HepG2 (cell line): ENCODE data around the gene ST6GALNAC6. TPM values are rescaled to one million over a fixed set of nuclear protein-coding genes. Genes with fewer than 3 reads are reported as not detected.

Experiments
- EP300 ChIP-seq, 3 experiments: sonication (generic) in 1 of 3; formaldehyde crosslinking in 1 of 3; IDR thresholded peaks; 2 replicates each; pipeline versions ENCODE4 v1.5.1 to v1.6.1; 2011 to 2020; ENCODE audit warnings: low read depth in 2 of 3, low read length in 2 of 3, borderline replicate concordance in 1 of 3, improper control_type of control experiment in 1 of 3, mild to moderate bottlenecking in 1 of 3, missing genetic modification reagents in 1 of 3, moderate library complexity in 1 of 3
- GTF2F1 ChIP-seq: fragments of 150-350 bp; IDR thresholded peaks from 2 replicates; pipeline ENCODE4 v1.6.1; 2014; ENCODE audit warnings: low read length
- SRSF9 ChIP-seq: fragments of 200-400 bp; formaldehyde crosslinking; IDR thresholded peaks from 2 replicates; pipeline ENCODE4 v1.6.1; 2018; ENCODE audit warnings: borderline replicate concordance, mild to moderate bottlenecking, low read depth, low read length; ENCODE audit not compliant: insufficient read depth, poor library complexity, severe bottlenecking
- ZFY ChIP-seq: sonication (generic); formaldehyde crosslinking; IDR thresholded peaks from 2 replicates; pipeline ENCODE4 v1.4.0; 2020; ENCODE audit warnings: missing genetic modification reagents
- ZFYVE20 ChIP-seq: sonication (generic); formaldehyde crosslinking; IDR thresholded peaks from 2 replicates; pipeline ENCODE4 v1.8.0; 2023; ENCODE audit warnings: low read depth, mild to moderate bottlenecking, moderate library complexity, missing genetic modification reagents, borderline replicate concordance
- ZNF337 ChIP-seq: sonication (generic); formaldehyde crosslinking; IDR thresholded peaks from 2 replicates; pipeline ENCODE4 v1.5.1; 2020; ENCODE audit warnings: missing genetic modification reagents, low read depth, mild to moderate bottlenecking, borderline replicate concordance
- ZNF33B ChIP-seq: sonication (generic); formaldehyde crosslinking; IDR thresholded peaks from 2 replicates; pipeline ENCODE4 v1.5.1; 2020; ENCODE audit warnings: mild to moderate bottlenecking, missing genetic modification reagents
- ZNF354B ChIP-seq: sonication (generic); formaldehyde crosslinking; IDR thresholded peaks from 2 replicates; pipeline ENCODE4 v1.8.0; 2022; ENCODE audit warnings: mild to moderate bottlenecking, missing genetic modification reagents
- ZNF367 ChIP-seq: sonication (generic); formaldehyde crosslinking; IDR thresholded peaks from 2 replicates; pipeline ENCODE4 v1.4.0; 2020; ENCODE audit warnings: missing genetic modification reagents, borderline replicate concordance
- ZNF549 ChIP-seq: sonication (generic); formaldehyde crosslinking; IDR thresholded peaks from 2 replicates; pipeline ENCODE4 v1.5.0; 2020; ENCODE audit warnings: missing genetic modification reagents
- polyA plus RNA-seq, 8 experiments: library from polyadenylated mRNA; depleted of rRNA in 3 of 8; stranded (reverse) in 7 of 8; unstranded in 1 of 8; fragments of >200 nt; fragmentation: Illumina TruSeq in 4 of 8; extraction: Trizol in 4 of 8; gene quantifications; 2 replicates each; pipeline versions ENCODE4 v1.2.1 to v1.2.3, GENCODE V29; 2011 to 2016; ENCODE audit warnings: low read depth in 4 of 8, missing spikeins in 1 of 8, mixed read lengths in 1 of 8; ENCODE audit not compliant: insufficient read depth in 1 of 8
- total RNA-seq, 5 experiments: library from RNA; depleted of rRNA; stranded (reverse); fragments of >200 nt; fragmentation: Illumina TruSeq; extraction: Trizol; gene quantifications; 2 replicates each; pipeline ENCODE4 v1.2.3, GENCODE V29; 2016; ENCODE audit warnings: low read depth in 1 of 5
- TF ChIP-seq, protein P1 (sequence below): sonication (generic); formaldehyde crosslinking; IDR thresholded peaks from 2 replicates; pipeline ENCODE4 v1.5.1; 2020; ENCODE audit warnings: missing genetic modification reagents, mild to moderate bottlenecking, borderline replicate concordance
- TF ChIP-seq, protein P2 (sequence below): IDR thresholded peaks from 2 replicates; pipeline ENCODE4 v1.6.1; 2018; ENCODE audit warnings: missing genetic modification reagents
- TF ChIP-seq, protein P3 (sequence below): sonication (generic); formaldehyde crosslinking; IDR thresholded peaks from 2 replicates; pipeline ENCODE4 v1.5.0; 2020; ENCODE audit warnings: missing genetic modification reagents, mild to moderate bottlenecking, borderline replicate concordance
- TF ChIP-seq, protein P4 (sequence below): conservative IDR thresholded peaks from 2 replicates; pipeline ENCODE4 v1.6.1; 2018; ENCODE audit warnings: missing genetic modification reagents
- TF ChIP-seq, protein P5 (sequence below): sonication (generic); formaldehyde crosslinking; IDR thresholded peaks from 2 replicates; pipeline ENCODE4 v1.5.0; 2020; ENCODE audit warnings: mild to moderate bottlenecking, missing genetic modification reagents
- TF ChIP-seq, protein P6 (sequence below): sonication (generic); formaldehyde crosslinking; IDR thresholded peaks from 2 replicates; pipeline ENCODE4 v1.4.0; 2020; ENCODE audit warnings: missing genetic modification reagents
- TF ChIP-seq, protein P7 (sequence below): sonication (generic); formaldehyde crosslinking; IDR thresholded peaks from 2 replicates; pipeline ENCODE4 v1.9.0; 2022; ENCODE audit warnings: missing genetic modification reagents, mild to moderate bottlenecking, borderline replicate concordance

ST6GALNAC6 gene
- total and polyA plus RNA-seq, 2 of the 13 experiments (the other 11 are each of a cell fraction or from before 2014, with no cell fraction given), result 18.5 to 65.4 TPM

DNA sequence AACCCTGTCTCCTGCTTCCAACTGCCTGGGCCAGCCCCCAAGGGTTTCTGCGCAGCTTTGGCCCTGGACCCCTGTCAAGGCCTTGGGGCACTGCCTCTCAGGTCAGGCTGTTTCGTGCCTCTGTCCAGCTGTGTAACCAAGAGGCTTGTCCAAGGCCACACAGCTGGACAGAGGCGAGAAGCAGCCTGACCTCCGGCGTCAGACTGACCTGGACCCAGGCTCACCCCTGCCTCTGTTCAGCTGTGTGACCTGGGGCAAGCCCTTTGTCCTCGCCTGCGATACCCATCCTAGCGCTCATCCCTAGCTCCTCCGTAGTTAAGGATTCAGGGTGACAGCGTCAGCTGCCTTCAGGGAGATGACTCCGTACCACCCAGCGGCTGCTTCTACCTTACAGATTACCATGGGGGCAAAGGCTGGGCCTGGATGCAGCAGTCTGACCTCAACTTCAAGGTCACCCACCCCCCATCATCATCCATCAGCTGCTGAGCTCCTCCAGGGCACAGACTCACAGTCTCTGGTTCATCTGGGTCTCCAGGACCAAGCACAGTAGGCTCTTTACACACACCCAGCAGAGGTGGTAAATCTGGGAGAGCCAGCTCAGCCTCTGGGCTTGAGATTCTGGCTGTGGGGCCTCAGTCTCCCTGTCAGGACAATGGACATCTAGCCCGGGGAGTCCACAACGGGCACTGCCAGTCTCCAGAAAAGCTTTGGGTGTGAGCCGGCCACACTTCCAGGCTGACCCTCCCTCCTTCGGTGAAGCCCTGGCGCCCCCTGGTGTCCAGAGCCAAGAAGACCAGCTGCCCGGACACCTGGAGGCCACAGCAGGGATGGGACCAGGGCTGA lies 29.9 kb downstream of the ST6GALNAC6 start (continued):
- TF ChIP-seq, protein P1, sequence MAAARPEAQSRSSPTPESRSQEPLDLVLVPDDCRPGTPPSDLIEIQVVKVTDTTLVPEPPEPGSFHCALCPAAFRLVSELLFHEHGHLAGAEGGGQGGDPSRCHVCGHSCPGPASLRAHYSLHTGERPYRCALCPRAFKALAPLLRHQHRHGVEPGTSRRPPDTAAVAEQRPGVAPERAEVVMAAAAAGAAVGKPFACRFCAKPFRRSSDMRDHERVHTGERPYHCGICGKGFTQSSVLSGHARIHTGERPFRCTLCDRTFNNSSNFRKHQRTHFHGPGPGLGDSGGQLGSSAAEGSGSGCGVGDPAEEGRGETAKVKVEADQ (CRISPR knock-in tag), result no peak
- TF ChIP-seq ZNF354B (CRISPR knock-in tag) (no peak), ZNF337 (CRISPR knock-in tag) (no peak), ZNF367 (CRISPR knock-in tag) (no peak), ZNF33B (no peak), EP300 (IDR thresholded peaks at IDR 0.05; ENCODE audit: low read depth in 2 of 2, low read length in 2 of 2) (no peak), EP300 (CRISPR knock-in tag; IDR thresholded peaks at IDR 0.05; ENCODE audit: borderline replicate concordance) (no peak), ZFY (CRISPR knock-in tag) (peak; percentile 41; the same call in 1 of the 2 replicates), ZFYVE20 (CRISPR knock-in tag) (no peak), GTF2F1 (no peak), ZNF549 (CRISPR knock-in tag) (no peak), SRSF9 (no peak)
- TF ChIP-seq, protein P2, sequence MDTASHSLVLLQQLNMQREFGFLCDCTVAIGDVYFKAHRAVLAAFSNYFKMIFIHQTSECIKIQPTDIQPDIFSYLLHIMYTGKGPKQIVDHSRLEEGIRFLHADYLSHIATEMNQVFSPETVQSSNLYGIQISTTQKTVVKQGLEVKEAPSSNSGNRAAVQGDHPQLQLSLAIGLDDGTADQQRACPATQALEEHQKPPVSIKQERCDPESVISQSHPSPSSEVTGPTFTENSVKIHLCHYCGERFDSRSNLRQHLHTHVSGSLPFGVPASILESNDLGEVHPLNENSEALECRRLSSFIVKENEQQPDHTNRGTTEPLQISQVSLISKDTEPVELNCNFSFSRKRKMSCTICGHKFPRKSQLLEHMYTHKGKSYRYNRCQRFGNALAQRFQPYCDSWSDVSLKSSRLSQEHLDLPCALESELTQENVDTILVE (CRISPR knock-in tag), result 0 out of 2 replicates have a peak, but pooled peaks have one; percentile 48
- TF ChIP-seq, protein P3, sequence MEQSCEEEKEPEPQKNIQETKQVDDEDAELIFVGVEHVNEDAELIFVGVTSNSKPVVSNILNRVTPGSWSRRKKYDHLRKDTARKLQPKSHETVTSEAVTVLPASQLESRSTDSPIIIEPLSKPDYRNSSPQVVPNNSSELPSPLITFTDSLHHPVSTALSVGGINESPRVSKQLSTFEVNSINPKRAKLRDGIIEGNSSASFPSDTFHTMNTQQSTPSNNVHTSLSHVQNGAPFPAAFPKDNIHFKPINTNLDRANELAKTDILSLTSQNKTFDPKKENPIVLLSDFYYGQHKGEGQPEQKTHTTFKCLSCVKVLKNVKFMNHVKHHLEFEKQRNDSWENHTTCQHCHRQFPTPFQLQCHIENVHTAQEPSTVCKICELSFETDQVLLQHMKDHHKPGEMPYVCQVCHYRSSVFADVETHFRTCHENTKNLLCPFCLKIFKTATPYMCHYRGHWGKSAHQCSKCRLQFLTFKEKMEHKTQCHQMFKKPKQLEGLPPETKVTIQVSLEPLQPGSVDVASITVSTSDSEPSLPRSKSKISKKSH (CRISPR knock-in tag), result no peak
- TF ChIP-seq, protein P4, sequence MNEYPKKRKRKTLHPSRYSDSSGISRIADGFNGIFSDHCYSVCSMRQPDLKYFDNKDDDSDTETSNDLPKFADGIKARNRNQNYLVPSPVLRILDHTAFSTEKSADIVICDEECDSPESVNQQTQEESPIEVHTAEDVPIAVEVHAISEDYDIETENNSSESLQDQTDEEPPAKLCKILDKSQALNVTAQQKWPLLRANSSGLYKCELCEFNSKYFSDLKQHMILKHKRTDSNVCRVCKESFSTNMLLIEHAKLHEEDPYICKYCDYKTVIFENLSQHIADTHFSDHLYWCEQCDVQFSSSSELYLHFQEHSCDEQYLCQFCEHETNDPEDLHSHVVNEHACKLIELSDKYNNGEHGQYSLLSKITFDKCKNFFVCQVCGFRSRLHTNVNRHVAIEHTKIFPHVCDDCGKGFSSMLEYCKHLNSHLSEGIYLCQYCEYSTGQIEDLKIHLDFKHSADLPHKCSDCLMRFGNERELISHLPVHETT, result no peak
- TF ChIP-seq, protein P5, sequence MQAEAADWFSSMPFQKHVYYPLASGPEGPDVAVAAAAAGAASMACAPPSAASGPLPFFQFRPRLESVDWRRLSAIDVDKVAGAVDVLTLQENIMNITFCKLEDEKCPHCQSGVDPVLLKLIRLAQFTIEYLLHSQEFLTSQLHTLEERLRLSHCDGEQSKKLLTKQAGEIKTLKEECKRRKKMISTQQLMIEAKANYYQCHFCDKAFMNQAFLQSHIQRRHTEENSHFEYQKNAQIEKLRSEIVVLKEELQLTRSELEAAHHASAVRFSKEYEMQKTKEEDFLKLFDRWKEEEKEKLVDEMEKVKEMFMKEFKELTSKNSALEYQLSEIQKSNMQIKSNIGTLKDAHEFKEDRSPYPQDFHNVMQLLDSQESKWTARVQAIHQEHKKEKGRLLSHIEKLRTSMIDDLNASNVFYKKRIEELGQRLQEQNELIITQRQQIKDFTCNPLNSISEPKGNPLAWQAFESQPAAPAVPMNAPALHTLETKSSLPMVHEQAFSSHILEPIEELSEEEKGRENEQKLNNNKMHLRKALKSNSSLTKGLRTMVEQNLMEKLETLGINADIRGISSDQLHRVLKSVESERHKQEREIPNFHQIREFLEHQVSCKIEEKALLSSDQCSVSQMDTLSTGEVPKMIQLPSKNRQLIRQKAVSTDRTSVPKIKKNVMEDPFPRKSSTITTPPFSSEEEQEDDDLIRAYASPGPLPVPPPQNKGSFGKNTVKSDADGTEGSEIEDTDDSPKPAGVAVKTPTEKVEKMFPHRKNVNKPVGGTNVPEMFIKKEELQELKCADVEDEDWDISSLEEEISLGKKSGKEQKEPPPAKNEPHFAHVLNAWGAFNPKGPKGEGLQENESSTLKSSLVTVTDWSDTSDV (CRISPR knock-in tag), result no peak
- TF ChIP-seq, protein P6, sequence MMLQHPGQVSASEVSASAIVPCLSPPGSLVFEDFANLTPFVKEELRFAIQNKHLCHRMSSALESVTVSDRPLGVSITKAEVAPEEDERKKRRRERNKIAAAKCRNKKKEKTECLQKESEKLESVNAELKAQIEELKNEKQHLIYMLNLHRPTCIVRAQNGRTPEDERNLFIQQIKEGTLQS, result no peak
- TF ChIP-seq, protein P7, sequence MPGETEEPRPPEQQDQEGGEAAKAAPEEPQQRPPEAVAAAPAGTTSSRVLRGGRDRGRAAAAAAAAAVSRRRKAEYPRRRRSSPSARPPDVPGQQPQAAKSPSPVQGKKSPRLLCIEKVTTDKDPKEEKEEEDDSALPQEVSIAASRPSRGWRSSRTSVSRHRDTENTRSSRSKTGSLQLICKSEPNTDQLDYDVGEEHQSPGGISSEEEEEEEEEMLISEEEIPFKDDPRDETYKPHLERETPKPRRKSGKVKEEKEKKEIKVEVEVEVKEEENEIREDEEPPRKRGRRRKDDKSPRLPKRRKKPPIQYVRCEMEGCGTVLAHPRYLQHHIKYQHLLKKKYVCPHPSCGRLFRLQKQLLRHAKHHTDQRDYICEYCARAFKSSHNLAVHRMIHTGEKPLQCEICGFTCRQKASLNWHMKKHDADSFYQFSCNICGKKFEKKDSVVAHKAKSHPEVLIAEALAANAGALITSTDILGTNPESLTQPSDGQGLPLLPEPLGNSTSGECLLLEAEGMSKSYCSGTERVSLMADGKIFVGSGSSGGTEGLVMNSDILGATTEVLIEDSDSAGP (CRISPR knock-in tag), result peak; percentile 61; the same call in 1 of the 2 replicates
